H9 (cell line): Measurements from ENCODE around the gene CALCR. TPM values are rescaled to one million over a fixed set of nuclear protein-coding genes. Genes with fewer than 3 reads are reported as not detected.

Source experiments
- DNase-seq: peaks from one replicate; pipeline ENCODE4 v3.0.0-alpha.2; 2017
- H2AFZ ChIP-seq: one replicate; pipeline ENCODE4 v1.6.1; 2013; ENCODE audit warnings: mild to moderate bottlenecking, low read length, control low read depth, moderate library complexity
- H2AK5ac ChIP-seq: 2 replicates; pipeline ENCODE4 v1.6.1; 2013; ENCODE audit warnings: low read length, control low read depth, mixed read lengths; ENCODE audit not compliant: insufficient read length
- H2BK120ac ChIP-seq: one replicate; pipeline ENCODE4 v1.6.1; 2013; ENCODE audit warnings: low read depth, mild to moderate bottlenecking, low read length, control low read depth, inconsistent platforms; ENCODE audit not compliant: poor library complexity, severe bottlenecking
- H2BK12ac ChIP-seq: 2 replicates; pipeline ENCODE4 v1.6.1; 2013; ENCODE audit warnings: low read length, control low read depth, mixed read lengths, low read depth; ENCODE audit not compliant: insufficient read length
- H2BK15ac ChIP-seq: 2 replicates; pipeline ENCODE4 v1.6.1; 2013; ENCODE audit warnings: low read depth, low read length, control low read depth
- H2BK20ac ChIP-seq: one replicate; pipeline ENCODE4 v1.6.1; 2013; ENCODE audit warnings: low read depth, mild to moderate bottlenecking, low read length, control low read depth, inconsistent platforms; ENCODE audit not compliant: poor library complexity, severe bottlenecking
- H2BK5ac ChIP-seq: 2 replicates; pipeline ENCODE4 v1.6.1; 2013; ENCODE audit warnings: low read length, control low read depth, mixed read lengths; ENCODE audit not compliant: insufficient read length
- H3K14ac ChIP-seq: 2 replicates; pipeline ENCODE4 v1.6.1; 2013; ENCODE audit warnings: low read length, control low read depth; ENCODE audit not compliant: insufficient read depth
- H3K18ac ChIP-seq: 2 replicates; pipeline ENCODE4 v1.6.1; 2013; ENCODE audit warnings: low read depth, mild to moderate bottlenecking, mixed read lengths, low read length, control low read depth; ENCODE audit not compliant: insufficient read length
- H3K23ac ChIP-seq: 2 replicates; pipeline ENCODE4 v1.6.1; 2013; ENCODE audit warnings: low read length, control low read depth, mixed read lengths, low read depth; ENCODE audit not compliant: insufficient read length
- H3K23me2 ChIP-seq: 2 replicates; pipeline ENCODE4 v1.6.1; 2013; ENCODE audit warnings: low read depth, mild to moderate bottlenecking, mixed read lengths, low read length, control low read depth; ENCODE audit not compliant: insufficient read length, poor library complexity, severe bottlenecking
- H3K27ac ChIP-seq: 2 replicates; pipeline ENCODE4 v1.5.1; 2013; ENCODE audit warnings: low read length, control low read depth, mixed read lengths, low read depth; ENCODE audit not compliant: insufficient read length
- H3K27me3 ChIP-seq: 2 replicates; pipeline ENCODE4 v1.6.1; 2013; ENCODE audit warnings: low read length, control low read depth, inconsistent platforms; ENCODE audit not compliant: insufficient read depth
- H3K4ac ChIP-seq: 2 replicates; pipeline ENCODE4 v1.6.1; 2013; ENCODE audit warnings: low read depth, mild to moderate bottlenecking, control low read depth, inconsistent platforms, low read length, moderate library complexity
- H3K4me1 ChIP-seq: 2 replicates; pipeline ENCODE4 v1.6.1; 2013; ENCODE audit warnings: low read length, control low read depth, inconsistent platforms; ENCODE audit not compliant: insufficient read depth
- H3K4me2 ChIP-seq: 2 replicates; pipeline ENCODE4 v1.6.1; 2013; ENCODE audit warnings: low read length, control low read depth, mixed read lengths; ENCODE audit not compliant: insufficient read length, insufficient read depth
- H3K56ac ChIP-seq: 2 replicates; pipeline ENCODE4 v1.6.1; 2013; ENCODE audit warnings: low read depth, mild to moderate bottlenecking, mixed read lengths, low read length, control low read depth; ENCODE audit not compliant: insufficient read length
- H3K79me1 ChIP-seq: 2 replicates; pipeline ENCODE4 v1.6.1; 2013; ENCODE audit warnings: low read depth, mild to moderate bottlenecking, moderate library complexity, low read length, control low read depth, inconsistent platforms; ENCODE audit not compliant: insufficient read depth, poor library complexity, severe bottlenecking
- H3K79me2 ChIP-seq: 2 replicates; pipeline ENCODE4 v1.6.1; 2013; ENCODE audit warnings: low read length, control low read depth, inconsistent platforms; ENCODE audit not compliant: insufficient read depth
- H3K9ac ChIP-seq: 2 replicates; pipeline ENCODE4 v1.6.1; 2013; ENCODE audit warnings: low read length, control low read depth, mixed read lengths; ENCODE audit not compliant: insufficient read length; ENCODE audit errors: extremely low read depth
- H3K9me3 ChIP-seq: one replicate; pipeline ENCODE4 v1.6.1; 2013; ENCODE audit warnings: low read depth, low read length, inconsistent platforms; ENCODE audit not compliant: control insufficient read depth
- H3T11ph ChIP-seq: one replicate; pipeline ENCODE4 v1.6.1; 2013; ENCODE audit warnings: mild to moderate bottlenecking, low read length, control low read depth, inconsistent platforms
- H4K20me1 ChIP-seq: one replicate; pipeline ENCODE4 v1.6.1; 2013; ENCODE audit not compliant: control insufficient read depth, insufficient read length, insufficient read depth
- H4K5ac ChIP-seq: 2 replicates; pipeline ENCODE4 v1.6.1; 2013; ENCODE audit warnings: low read depth, mild to moderate bottlenecking, mixed read lengths, low read length, control low read depth; ENCODE audit not compliant: insufficient read length
- H4K8ac ChIP-seq: replicated peaks from 2 replicates; pipeline ENCODE4 v1.6.1; 2013; ENCODE audit warnings: low read length, control low read depth, mixed read lengths, low read depth; ENCODE audit not compliant: insufficient read length
- H4K91ac ChIP-seq: 2 replicates; pipeline ENCODE4 v1.6.1; 2013; ENCODE audit warnings: low read depth, mild to moderate bottlenecking, moderate library complexity, mixed read lengths, low read length, control low read depth; ENCODE audit not compliant: insufficient read length
- H3K27ac Mint-ChIP-seq, 3 experiments: 2 replicates in 2 of 3; 3 replicates in 1 of 3; pipeline ENCODE4 v1.8.0; 2020 to 2021; ENCODE audit warnings: mixed read lengths in 3 of 3, mild to moderate bottlenecking in 1 of 3, moderate library complexity in 1 of 3
- H3K27me3 Mint-ChIP-seq: 2 replicates; pipeline ENCODE4 v1.8.0; 2021; ENCODE audit warnings: low read depth, mild to moderate bottlenecking, moderate library complexity, mixed read lengths
- H3K36me3 Mint-ChIP-seq, 3 experiments: 2 replicates in 2 of 3; 3 replicates in 1 of 3; pipeline ENCODE4 v1.8.0; 2020 to 2021; ENCODE audit warnings: low read depth in 3 of 3, mixed read lengths in 3 of 3; ENCODE audit not compliant: insufficient read depth in 1 of 3
- H3K4me1 Mint-ChIP-seq, 2 experiments: 2 replicates each; pipeline ENCODE4 v1.8.0; 2020; ENCODE audit warnings: mixed read lengths in 2 of 2
- H3K4me3 Mint-ChIP-seq, 2 experiments: 2 replicates in 1 of 2; 3 replicates in 1 of 2; pipeline ENCODE4 v1.8.0; 2020 to 2021; ENCODE audit warnings: mild to moderate bottlenecking in 2 of 2, mixed read lengths in 2 of 2, moderate library complexity in 1 of 2
- H3K9me3 Mint-ChIP-seq, 2 experiments: 2 replicates in 1 of 2; 3 replicates in 1 of 2; pipeline ENCODE4 v1.8.0; 2020; ENCODE audit warnings: mild to moderate bottlenecking in 2 of 2, mixed read lengths in 2 of 2, moderate library complexity in 1 of 2
- CTCF ChIP-seq: fragments of 200-600 bp; sonication (generic); conservative IDR thresholded peaks from 3 replicates; pipeline ENCODE4 v1.8.0; 2021; ENCODE audit warnings: antibody characterized with exemption, mild to moderate bottlenecking
- WGBS: extraction: QIAGEN DNeasy Blood & Tissue Kit; methylation state at CpG from one replicate; pipeline ENCODE4 v1.1.7; 2013; ENCODE audit warnings: missing lambda C conversion rate, low lambda C conversion rate, mixed read lengths; ENCODE audit not compliant: insufficient read length; ENCODE audit errors: extremely low coverage; 5-methylcytosine and 5-hydroxymethylcytosine counted together
- total RNA-seq: library from RNA; stranded (reverse); gene quantifications from 2 replicates; pipeline ENCODE4 v1.2.1, GENCODE V29; 2021

CALCR gene
- total RNA-seq, 1 experiment from 2014 or later = 0.52 TPM

GRCh38 chr7:93538061-93538460 is 36.5 kb downstream of the CALCR start:
- Histone ChIP-seq H2BK120ac (no peak overlapping the region), H3K79me1 (no peaks in the 10 kb centered on the region), H2AFZ (no peak overlapping the region), H2AK5ac (no peak overlapping the region), H3K4ac (no peak overlapping the region), H4K5ac (no peak overlapping the region), H3K9me3 (no peaks in the 10 kb centered on the region), H3K23me2 (no peaks in the 10 kb centered on the region), H2BK12ac (no peak overlapping the region), H3K9ac (no peak overlapping the region), H2BK5ac (no peak overlapping the region), H2BK20ac (no peak overlapping the region), H3K79me2 (no peaks in the 10 kb centered on the region), H3K27me3 (no peaks in the 10 kb centered on the region), H3K18ac (no peak overlapping the region), H4K8ac (no peak overlapping the region), H3K23ac (no peak overlapping the region), H3T11ph (no peak overlapping the region), H3K27ac (no peak overlapping the region), H2BK15ac (no peak overlapping the region), H4K91ac (no peak overlapping the region), H3K4me2 (no peak overlapping the region), H3K56ac (no peak overlapping the region), H3K14ac (no peak overlapping the region), H3K4me1 (0 out of 2 replicates have a peak, but pooled peaks cover 4% of the 10 kb centered on the region), H4K20me1 (no peaks in the 10 kb centered on the region)
- H3K4me3 Mint-ChIP-seq = no peak overlapping the region
- no peaks in the 10 kb centered on the region for H3K9me3 Mint-ChIP-seq
- H3K4me1 Mint-ChIP-seq = peaks cover 4 to 7% of the 10 kb centered on the region in 2 experiments
- WGBS = no CpG with 5 or more reads among the region's 1 CpG
- no peak overlapping the region for H3K27ac Mint-ChIP-seq
- TF ChIP-seq CTCF = no peak
- DNase-seq = no peak
- H3K27me3 Mint-ChIP-seq = no peaks in the 10 kb centered on the region
- no peaks in the 10 kb centered on the region for H3K36me3 Mint-ChIP-seq
